Measurements from ENCODE around the gene EPHA6.

- TF ChIP-seq POLR2A (IDR thresholded peaks at IDR 0.05) = no peak
- no peak for TF ChIP-seq CTCF (IDR thresholded peaks at IDR 0.05)
- TF ChIP-seq POLR2AphosphoS5 (IDR thresholded peaks at IDR 0.05; ENCODE audit: insufficient read depth in 1 of 2, low read depth in 1 of 2) = no peak
Measured at GRCh38 chr3:97131476-97131875, 317.1 kb downstream of the EPHA6 start.
